A673 (cell line): Measurements from ENCODE around the gene TUBA1C. TPM values are rescaled to one million over a fixed set of nuclear protein-coding genes. Genes with fewer than 3 reads are reported as not detected.

Experiments used
- BruUV-seq: library from RNA; stranded (reverse); fragments of 400-500 nt; replicated peaks from 2 replicates; lab custom pipeline; 2021; lab: Mats Ljungman, UMichigan
- CTCF ChIA-PET: fragments of 300-600 bp; sonication (Branson Sonifier 250); formaldehyde crosslinking; loops from one replicate; lab custom pipeline; 2022; ENCODE audit warnings: antibody characterized with exemption; lab: Charles Lee
- POLR2A ChIA-PET: fragments of 300-600 bp; sonication (Branson Sonifier 250); formaldehyde crosslinking; loops from one replicate; lab custom pipeline; 2022; ENCODE audit warnings: antibody characterized with exemption; ENCODE audit not compliant: low non-redundant PET; lab: Charles Lee
- DNase-seq: peaks from one replicate; pipeline ENCODE4 v3.0.0-alpha.2; 2015; ENCODE audit warnings: low spot score
- H3K27ac ChIP-seq: fragments of 200-600 bp; sonication (generic); 2 replicates; pipeline ENCODE4 v1.5.1; 2016; ENCODE audit warnings: mixed run types, low read depth, mild to moderate bottlenecking, mixed read lengths, antibody characterized with exemption, low read length; ENCODE audit not compliant: poor library complexity, severe bottlenecking
- H3K27me3 ChIP-seq: fragments of 200-600 bp; sonication (generic); replicated peaks from 2 replicates; pipeline ENCODE4 v1.6.1; 2017; ENCODE audit warnings: mixed run types, low read depth, mild to moderate bottlenecking, mixed read lengths, antibody characterized with exemption, low read length; ENCODE audit not compliant: insufficient read depth, poor library complexity
- H3K36me3 ChIP-seq: fragments of 200-600 bp; sonication (generic); 2 replicates; pipeline ENCODE4 v1.6.1; 2016; ENCODE audit warnings: mixed run types, mild to moderate bottlenecking, mixed read lengths, antibody characterized with exemption, low read length; ENCODE audit not compliant: insufficient read depth, poor library complexity, severe bottlenecking
- H3K4me1 ChIP-seq: fragments of 200-600 bp; sonication (generic); 2 replicates; pipeline ENCODE4 v1.6.1; 2017; ENCODE audit warnings: mixed run types, mild to moderate bottlenecking, mixed read lengths, antibody characterized with exemption, low read length; ENCODE audit not compliant: insufficient read depth, poor library complexity, severe bottlenecking
- H3K4me3 ChIP-seq: fragments of 200-600 bp; sonication (generic); 2 replicates; pipeline ENCODE4 v1.5.1; 2016; ENCODE audit warnings: low read depth, mixed run types, mild to moderate bottlenecking, mixed read lengths, low read length; ENCODE audit not compliant: poor library complexity, severe bottlenecking
- H3K9me3 ChIP-seq: fragments of 200-600 bp; sonication (generic); 2 replicates; pipeline ENCODE4 v1.6.1; 2016; ENCODE audit warnings: mixed run types, low read depth, mild to moderate bottlenecking, mixed read lengths, antibody characterized with exemption, low read length; ENCODE audit not compliant: poor library complexity, severe bottlenecking
- CTCF ChIP-seq: fragments of 300-800, 200-600 bp; sonication (generic); conservative IDR thresholded peaks from 2 replicates; pipeline ENCODE4 v1.5.1; 2017; ENCODE audit warnings: low read depth, mild to moderate bottlenecking, antibody characterized with exemption, low read length, moderate library complexity, mixed read lengths
- EZH2 ChIP-seq: fragments of 200-600 bp; sonication (generic); IDR thresholded peaks from 2 replicates; pipeline ENCODE4 v1.6.1; 2017; ENCODE audit warnings: borderline replicate concordance, low read depth, mild to moderate bottlenecking, mixed read lengths, antibody characterized with exemption, low read length; ENCODE audit not compliant: poor library complexity, severe bottlenecking
- intact Hi-C: fragments of 100-400 bp; cut with micrococcal nuclease; formaldehyde crosslinking; loops from one replicate; pipeline ENCODE4 v1.10.0; 2022; ENCODE audit not compliant: unreplicated experiment
- total RNA-seq: library from RNA; stranded (reverse); gene quantifications from 2 replicates; pipeline ENCODE4 v1.2.3, GENCODE V29; 2021

The TUBA1C gene
- total RNA-seq, 1 experiment from 2014 or later: 622 TPM

- no TSS peak for BruUV-seq
- intact Hi-C loops: no loop called here
- H3K4me1 ChIP-seq: peaks cover 12% of the 10 kb centered on the region
- no peaks in the 10 kb centered on the region for H3K9me3 ChIP-seq
- ChIA-PET CTCF (interaction anchor here (0.8 kb wide), 1 partner anchor 93 kb away, joined by 3 read pairs; no protein-coding TSS in a partner anchor), POLR2A (interaction anchor here (0.6 kb wide), 1 partner anchor 134 kb away, joined by 3 read pairs; no protein-coding TSS in a partner anchor)
- no peak overlapping the region for H3K4me3 ChIP-seq
- DNase-seq: no peak
- no peak for TF ChIP-seq CTCF
- no peaks in the 10 kb centered on the region for H3K27me3 ChIP-seq
- no peak overlapping the region for H3K27ac ChIP-seq
- no peaks in the 10 kb centered on the region for H3K36me3 ChIP-seq
Observed at GRCh38 chr12:49260571-49261363, 4.1 kb upstream of the TUBA1C start.

- Histone ChIP-seq H3K36me3 (peaks cover 5% of the 10 kb centered on the region), H3K4me1 (peaks cover 14% of the 10 kb centered on the region), H3K27me3 (no peaks in the 10 kb centered on the region), H3K9me3 (no peaks in the 10 kb centered on the region), H3K4me3 (no peak overlapping the region), H3K27ac (no peak overlapping the region)
- TF ChIP-seq CTCF (no peak), EZH2 (no peak)
- CTCF ChIA-PET: no interaction called here
- no TSS peak for BruUV-seq
- no peak for DNase-seq
- intact Hi-C loops: no loop called here
- POLR2A ChIA-PET: no interaction called here
Observed at GRCh38 chr12:49261721-49262120, 3.2 kb upstream of the TUBA1C start.

- Histone ChIP-seq H3K27me3 (no peaks in the 10 kb centered on the region), H3K36me3 (peaks cover 18% of the 10 kb centered on the region), H3K9me3 (no peaks in the 10 kb centered on the region), H3K4me3 (peak overlapping the region; percentile 81), H3K4me1 (peaks cover 24% of the 10 kb centered on the region), H3K27ac (no peak overlapping the region)
- BruUV-seq: no TSS peak
- POLR2A ChIA-PET: interaction anchor here (0.7 kb wide), 1 partner anchor 132 kb away, joined by 11 read pairs; the partner anchor contains the start of gene TUBA1B
- intact Hi-C loops: no loop called here
- no peak for DNase-seq
- TF ChIP-seq EZH2 (no peak), CTCF (no peak)
- CTCF ChIA-PET: interaction anchor here (0.7 kb wide), 1 partner anchor 264 kb away, joined by 4 read pairs; no protein-coding TSS in a partner anchor
Observed at GRCh38 chr12:49263400-49263763, 1.5 kb upstream of the TUBA1C start.
